Stomach (tissue), 9 donors: ENCODE measurements around the gene F2. TPM values are rescaled to one million over a fixed set of nuclear protein-coding genes. Genes with fewer than 3 reads are reported as not detected.
"Not testable (repeated sequence)": the region's sequence is repeated elsewhere in the genome, so short reads cannot be mapped to it uniquely, and the experiment has no call there.

Source experiments
- DNase-seq, 2 donors: peaks; one replicate each; pipeline versions ENCODE4 v3.0.0 to v3.0.0-alpha.2; 2013 to 2019
- H3K27ac ChIP-seq, 5 donors: fragments of 200-600 bp in 4 of 5; sonication (generic) in 4 of 5; one replicate each; pipeline ENCODE4 v1.5.1; 2013 to 2019; ENCODE audit warnings: mild to moderate bottlenecking in 1 of 5, moderate library complexity in 1 of 5
- H3K27me3 ChIP-seq, 3 donors: fragments of 200-600 bp; sonication (generic); one replicate each; pipeline ENCODE4 v1.5.1; 2017 to 2019; ENCODE audit warnings: mixed run types in 1 of 3
- H3K36me3 ChIP-seq, 4 donors: fragments of 200-600 bp; sonication (generic); 1 replicate in 3 of 4; 2 replicates in 1 of 4; pipeline ENCODE4 v1.5.1; 2016 to 2019
- H3K4me1 ChIP-seq, 4 donors: fragments of 200-600 bp; sonication (generic); one replicate each; pipeline ENCODE4 v1.5.1; 2016 to 2019
- H3K4me3 ChIP-seq, 4 donors: fragments of 200-600 bp; sonication (generic) in 3 of 4; one replicate each; pipeline ENCODE4 v1.5.1; 2016 to 2019; ENCODE audit warnings: mild to moderate bottlenecking in 1 of 4
- H3K9me3 ChIP-seq, 4 donors: fragments of 200-600 bp; sonication (generic); one replicate each; pipeline ENCODE4 v1.5.1; 2016 to 2019
- EP300 ChIP-seq: sonication (generic); formaldehyde crosslinking; IDR thresholded peaks from one replicate; pipeline ENCODE4 v1.6.1; 2017; ENCODE audit warnings: antibody characterized with exemption
- POLR2A ChIP-seq, 4 donors: fragments of 450-650 bp; IDR thresholded peaks; one replicate each; pipeline ENCODE4 v1.6.1; 2016; ENCODE audit warnings: antibody characterized with exemption in 4 of 4, control low read depth in 2 of 4, mild to moderate bottlenecking in 1 of 4, moderate library complexity in 1 of 4
- POLR2AphosphoS5 ChIP-seq, 3 donors: sonication (generic); formaldehyde crosslinking; IDR thresholded peaks; one replicate each; pipeline ENCODE4 v1.6.1; 2016; ENCODE audit warnings: antibody characterized with exemption in 3 of 3
- WGBS, 5 donors: extraction: QIAGEN DNeasy Blood & Tissue Kit in 3 of 5; methylation state at CpG; one replicate each; pipeline versions ENCODE4 v1.1.5 to v1.1.7; 2013 to 2018; 5-methylcytosine and 5-hydroxymethylcytosine counted together
- intact Hi-C: fragments of 100-400 bp; cut with DNase I; formaldehyde crosslinking; loops from one replicate; pipeline ENCODE4 v1.15.1; 2023; ENCODE audit warnings: low total_unique reads
- polyA plus RNA-seq, 3 donors: library from polyadenylated mRNA; stranded (reverse); fragments of 200-250 nt; gene quantifications; one replicate each; pipeline ENCODE4 v1.2.3, GENCODE V29; 2013
- total RNA-seq, 5 donors: library from RNA; depleted of rRNA; stranded (reverse); fragments of >200 nt; gene quantifications; one replicate each; pipeline versions ENCODE4 v1.1.0 to v1.2.3, GENCODE V29; 2014 to 2016
- TF ChIP-seq, protein P1 (sequence below), 7 experiments: fragments of 450-650 bp in 4 of 7; fragments of 200-600 bp in 3 of 7; sonication (generic) in 3 of 7; IDR thresholded peaks; one replicate each; pipeline ENCODE4 v1.5.1; 2016 to 2019; ENCODE audit warnings: antibody characterized with exemption in 7 of 7, control low read depth in 2 of 7, mild to moderate bottlenecking in 1 of 7
- donor health status: healthy with polysubstance abuse.
- donor health status: Bipolar disorder and iron deficiency.
- donor health status: healthy.

F2 gene
- total and polyA plus RNA-seq, 8 donors = 0.19 to 0.92 (median 0.33) TPM; not detected in 5

- Histone ChIP-seq H3K4me3 (no peak overlapping the region), H3K9me3 (no peaks in the 10 kb centered on the region), H3K36me3 (peaks cover 45 to 69% (median 68%) of the 10 kb centered on the region in 4 donors), H3K4me1 (peaks cover 15 to 23% (median 21%) of the 10 kb centered on the region in 4 donors), H3K27ac (no peak overlapping the region), H3K27me3 (no peaks in the 10 kb centered on the region)
- 94 to 100% (median 96%) methylated on average over 1 to 31 of the region's 31 CpGs for WGBS, 5 donors
- intact Hi-C loops = no loop called here
- TF ChIP-seq, protein P1, sequence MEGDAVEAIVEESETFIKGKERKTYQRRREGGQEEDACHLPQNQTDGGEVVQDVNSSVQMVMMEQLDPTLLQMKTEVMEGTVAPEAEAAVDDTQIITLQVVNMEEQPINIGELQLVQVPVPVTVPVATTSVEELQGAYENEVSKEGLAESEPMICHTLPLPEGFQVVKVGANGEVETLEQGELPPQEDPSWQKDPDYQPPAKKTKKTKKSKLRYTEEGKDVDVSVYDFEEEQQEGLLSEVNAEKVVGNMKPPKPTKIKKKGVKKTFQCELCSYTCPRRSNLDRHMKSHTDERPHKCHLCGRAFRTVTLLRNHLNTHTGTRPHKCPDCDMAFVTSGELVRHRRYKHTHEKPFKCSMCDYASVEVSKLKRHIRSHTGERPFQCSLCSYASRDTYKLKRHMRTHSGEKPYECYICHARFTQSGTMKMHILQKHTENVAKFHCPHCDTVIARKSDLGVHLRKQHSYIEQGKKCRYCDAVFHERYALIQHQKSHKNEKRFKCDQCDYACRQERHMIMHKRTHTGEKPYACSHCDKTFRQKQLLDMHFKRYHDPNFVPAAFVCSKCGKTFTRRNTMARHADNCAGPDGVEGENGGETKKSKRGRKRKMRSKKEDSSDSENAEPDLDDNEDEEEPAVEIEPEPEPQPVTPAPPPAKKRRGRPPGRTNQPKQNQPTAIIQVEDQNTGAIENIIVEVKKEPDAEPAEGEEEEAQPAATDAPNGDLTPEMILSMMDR (IDR thresholded peaks at IDR 0.05) = no peak
- TF ChIP-seq POLR2AphosphoS5 (IDR thresholded peaks at IDR 0.05) (no peak), POLR2A (IDR thresholded peaks at IDR 0.05) (no peak), EP300 (no peak)
- no peak for DNase-seq
Measured at GRCh38 chr11:46705070-46705688, 13.8 kb upstream of the F2 start.

DNA sequence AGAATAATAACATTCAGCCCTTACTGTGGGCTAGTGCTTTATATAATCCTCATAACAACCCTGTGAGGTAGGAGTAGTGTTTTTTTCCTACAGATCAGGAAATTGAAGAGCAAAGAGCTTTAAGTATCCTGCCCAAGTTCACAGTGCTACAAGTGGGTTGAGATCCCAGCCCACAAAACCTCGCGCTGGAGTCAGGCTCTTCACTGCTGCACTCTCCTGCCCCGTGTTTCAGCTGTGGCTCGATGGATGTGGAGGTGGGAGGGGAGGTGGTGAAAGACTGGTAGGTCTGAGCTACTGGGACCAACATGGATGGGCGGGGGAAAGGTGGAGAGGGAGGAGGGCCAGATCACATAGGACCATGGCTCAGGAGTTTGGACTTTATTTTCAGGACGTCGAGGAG, 12.1 kb upstream of the F2 start:
- Histone ChIP-seq H3K4me1 (peaks cover 8 to 20% (median 15%) of the 10 kb centered on the region in 4 donors), H3K27me3 (no peaks in the 10 kb centered on the region), H3K4me3 (no peak overlapping the region), H3K9me3 (no peaks in the 10 kb centered on the region), H3K36me3 (peaks cover 44 to 68% (median 68%) of the 10 kb centered on the region in 4 donors), H3K27ac (no peak overlapping the region)
- 86 to 93% (median 91%) methylated on average over 7 of the region's 7 CpGs for WGBS, 5 donors
- TF ChIP-seq EP300 (no peak), POLR2AphosphoS5 (IDR thresholded peaks at IDR 0.05) (no peak), POLR2A (IDR thresholded peaks at IDR 0.05) (no peak)
- TF ChIP-seq, protein P1 (IDR thresholded peaks at IDR 0.05) = no peak
- DNase-seq = no peak
- intact Hi-C loops = no loop called here

DNA sequence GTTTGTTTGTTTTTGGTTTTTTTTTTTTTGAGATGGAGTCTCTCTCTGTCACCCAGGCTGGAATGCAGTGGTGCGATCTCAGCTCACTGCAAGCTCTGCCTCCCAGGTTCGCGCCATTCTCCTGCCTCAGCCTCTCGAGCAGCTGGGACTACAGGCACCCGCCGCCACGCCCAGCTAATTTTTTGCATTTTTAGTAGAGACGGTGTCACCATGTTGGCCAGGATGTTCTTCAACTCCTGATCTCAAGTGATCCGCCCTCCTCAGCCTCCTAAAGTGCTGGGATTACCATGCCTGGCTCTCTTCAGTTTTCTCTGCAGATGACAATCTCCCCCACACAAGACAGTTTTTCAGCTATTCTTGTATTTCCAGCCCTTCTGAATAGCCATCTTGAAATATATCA, 9.7 kb upstream of the F2 start:
- H3K4me3 ChIP-seq, H3K4me1 ChIP-seq, DNase-seq, H3K27me3 ChIP-seq, H3K9me3 ChIP-seq, H3K27ac ChIP-seq, intact Hi-C loops: not testable (repeated sequence)
- WGBS, 5 donors = 91 to 97% (median 92%) methylated on average over 9 of the region's 9 CpGs
- peaks cover 26 to 44% (median 43%) of the 10 kb centered on the region in 4 donors for H3K36me3 ChIP-seq

DNA sequence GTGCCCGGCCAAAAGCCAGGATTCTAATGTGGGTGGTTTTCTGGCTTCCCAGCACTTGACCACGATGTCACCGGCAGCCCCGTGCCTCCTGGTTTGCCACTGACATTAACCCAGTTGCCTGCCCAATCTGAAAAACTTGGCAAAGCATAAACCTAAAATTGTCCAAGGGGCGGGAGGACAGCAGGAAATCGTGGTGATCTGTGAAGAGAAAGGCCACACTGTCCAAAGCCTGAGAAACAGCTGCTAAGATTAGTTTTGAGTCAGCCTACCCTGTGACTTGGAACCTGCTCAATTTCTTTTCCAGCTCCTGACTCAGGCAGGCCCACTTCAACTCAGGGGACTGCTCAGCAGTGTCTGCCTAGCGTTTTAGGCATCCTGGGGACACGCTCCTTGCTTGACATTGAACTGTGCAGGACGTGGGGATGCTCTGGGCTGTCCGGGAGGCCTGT, 8.2 kb upstream of the F2 start:
- peak overlapping the region; percentile 8 to 81 (median 75) for H3K27ac ChIP-seq
- intact Hi-C loops = no loop called here
- peak in 1 of 2 donors; percentile 27 for DNase-seq
- peaks cover 0 to 5% (median 2%) of the 10 kb centered on the region in 4 donors for H3K4me1 ChIP-seq
- TF ChIP-seq EP300 (no peak), POLR2AphosphoS5 (IDR thresholded peaks at IDR 0.05) (peak in 1 of 3 donors; percentile 57)
- WGBS, 5 donors = 57 to 76% (median 72%) methylated on average over 10 of the region's 10 CpGs
- H3K9me3 ChIP-seq = no peaks in the 10 kb centered on the region
- no peak overlapping the region for H3K4me3 ChIP-seq
- H3K27me3 ChIP-seq = no peaks in the 10 kb centered on the region
- peaks cover 11 to 29% (median 28%) of the 10 kb centered on the region in 4 donors for H3K36me3 ChIP-seq

- H3K9me3 ChIP-seq = no peaks in the 10 kb centered on the region
- H3K27ac ChIP-seq = peak overlapping the region; percentile 8 to 81 (median 75)
- no peak overlapping the region for H3K4me3 ChIP-seq
- peaks cover 6 to 24% (median 24%) of the 10 kb centered on the region in 4 donors for H3K36me3 ChIP-seq
- DNase-seq = no peak
- no peaks in the 10 kb centered on the region for H3K27me3 ChIP-seq
- intact Hi-C loops = no loop called here
- WGBS, 5 donors = 73 to 84% (median 79%) methylated on average over 5 of the region's 5 CpGs
- peaks cover 0 to 5% (median 2%) of the 10 kb centered on the region in 4 donors for H3K4me1 ChIP-seq
- TF ChIP-seq POLR2A (IDR thresholded peaks at IDR 0.05) (no peak), EP300 (no peak), POLR2AphosphoS5 (IDR thresholded peaks at IDR 0.05) (no peak)
- TF ChIP-seq, protein P1 (IDR thresholded peaks at IDR 0.05) = no peak
Measured at GRCh38 chr11:46711303-46711702, 7.7 kb upstream of the F2 start.
